Calu3 (cell line): ENCODE data around the gene TCF23. TPM values are rescaled to one million over a fixed set of nuclear protein-coding genes. Genes with fewer than 3 reads are reported as not detected.

Source experiments
- BruUV-seq: library from RNA; stranded (reverse); fragments of 400-500 nt; replicated peaks from 2 replicates; lab custom pipeline; 2021; lab: Mats Ljungman, UMichigan
- CTCF ChIA-PET: fragments of 300-600 bp; sonication (Branson Sonifier 250); formaldehyde crosslinking; loops from one replicate; lab custom pipeline; 2022; ENCODE audit warnings: antibody characterized with exemption; lab: Charles Lee
- DNase-seq: peaks from one replicate; pipeline ENCODE4 v3.0.0; 2022
- H3K27ac Mint-ChIP-seq: one replicate; pipeline ENCODE4 v1.8.0; 2022; ENCODE audit warnings: mixed read lengths; ENCODE audit not compliant: unreplicated experiment
- H3K27me3 Mint-ChIP-seq: one replicate; pipeline ENCODE4 v1.8.0; 2022; ENCODE audit warnings: mixed read lengths; ENCODE audit not compliant: unreplicated experiment
- H3K36me3 Mint-ChIP-seq: one replicate; pipeline ENCODE4 v1.8.0; 2022; ENCODE audit warnings: mild to moderate bottlenecking, moderate library complexity, mixed read lengths; ENCODE audit not compliant: insufficient read depth, unreplicated experiment
- H3K4me1 Mint-ChIP-seq: one replicate; pipeline ENCODE4 v1.8.0; 2022; ENCODE audit warnings: mild to moderate bottlenecking, low read depth, mixed read lengths; ENCODE audit not compliant: unreplicated experiment
- H3K4me3 Mint-ChIP-seq: one replicate; pipeline ENCODE4 v1.8.0; 2022; ENCODE audit warnings: mild to moderate bottlenecking, low read depth, moderate library complexity, mixed read lengths; ENCODE audit not compliant: unreplicated experiment
- H3K9me3 Mint-ChIP-seq: one replicate; pipeline ENCODE4 v1.8.0; 2022; ENCODE audit warnings: low read depth, mixed read lengths; ENCODE audit not compliant: unreplicated experiment
- intact Hi-C: fragments of 100-400 bp; cut with micrococcal nuclease; formaldehyde crosslinking; loops from one replicate; pipeline ENCODE4 v1.10.0; 2022; ENCODE audit not compliant: unreplicated experiment
- total RNA-seq: library from RNA; stranded (reverse); gene quantifications from 2 replicates; pipeline ENCODE4 v1.2.3, GENCODE V29; 2022
- TF ChIP-seq, protein P1 (sequence below): fragments of 200-600 bp; IDR thresholded peaks from one replicate; pipeline ENCODE4 v1.8.0; 2022; ENCODE audit warnings: antibody characterized with exemption; ENCODE audit not compliant: unreplicated experiment

Gene TCF23
- total RNA-seq, 1 experiment from 2014 or later: not detected

DNA sequence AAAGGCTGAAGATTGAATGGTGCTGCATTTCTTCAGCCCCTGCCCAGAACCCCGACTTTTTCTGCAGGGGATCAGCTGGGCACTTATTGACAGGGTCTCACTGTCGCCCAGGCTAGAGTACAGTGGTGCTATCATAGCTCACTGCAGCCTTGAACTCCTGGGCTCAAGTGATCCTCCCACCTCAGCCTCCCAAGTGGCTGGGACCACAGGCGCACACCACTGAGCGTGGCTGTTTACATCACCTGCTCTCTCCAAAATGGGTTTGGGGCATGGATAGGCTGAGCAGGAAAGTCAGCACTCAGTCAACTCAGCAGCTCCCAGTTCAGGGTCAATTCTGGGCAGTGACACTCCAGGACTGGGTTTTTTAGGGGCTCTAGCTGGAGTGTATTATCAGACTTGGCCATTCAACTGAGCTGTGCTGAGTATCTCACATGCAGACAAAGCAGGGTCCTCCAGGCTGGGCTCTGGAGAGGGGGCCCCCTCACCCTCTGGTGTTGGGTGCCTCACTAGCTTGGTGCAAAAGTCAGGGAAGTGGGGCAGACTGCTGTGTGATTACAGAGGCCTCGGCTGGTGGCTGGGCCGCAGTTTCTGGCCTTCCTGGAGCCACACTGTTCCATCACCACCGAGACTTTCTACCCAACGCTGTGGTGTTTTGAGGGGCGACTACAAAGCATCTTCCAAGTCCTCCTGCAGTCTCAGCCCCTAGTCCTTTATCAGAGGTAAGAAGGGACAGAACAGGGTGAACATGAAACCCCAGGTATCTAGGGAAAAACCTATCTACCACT is 20.7 kb upstream of the TCF23 start:
- H3K27ac Mint-ChIP-seq: no peak overlapping the region
- peaks cover 5% of the 10 kb centered on the region for H3K27me3 Mint-ChIP-seq
- intact Hi-C loops: no loop called here
- no peak overlapping the region for H3K4me3 Mint-ChIP-seq
- DNase-seq: no peak
- CTCF ChIA-PET: no interaction called here
- H3K9me3 Mint-ChIP-seq: no peaks in the 10 kb centered on the region
- BruUV-seq: no TSS peak
- H3K4me1 Mint-ChIP-seq: peaks cover 12% of the 10 kb centered on the region
- TF ChIP-seq, protein P1, sequence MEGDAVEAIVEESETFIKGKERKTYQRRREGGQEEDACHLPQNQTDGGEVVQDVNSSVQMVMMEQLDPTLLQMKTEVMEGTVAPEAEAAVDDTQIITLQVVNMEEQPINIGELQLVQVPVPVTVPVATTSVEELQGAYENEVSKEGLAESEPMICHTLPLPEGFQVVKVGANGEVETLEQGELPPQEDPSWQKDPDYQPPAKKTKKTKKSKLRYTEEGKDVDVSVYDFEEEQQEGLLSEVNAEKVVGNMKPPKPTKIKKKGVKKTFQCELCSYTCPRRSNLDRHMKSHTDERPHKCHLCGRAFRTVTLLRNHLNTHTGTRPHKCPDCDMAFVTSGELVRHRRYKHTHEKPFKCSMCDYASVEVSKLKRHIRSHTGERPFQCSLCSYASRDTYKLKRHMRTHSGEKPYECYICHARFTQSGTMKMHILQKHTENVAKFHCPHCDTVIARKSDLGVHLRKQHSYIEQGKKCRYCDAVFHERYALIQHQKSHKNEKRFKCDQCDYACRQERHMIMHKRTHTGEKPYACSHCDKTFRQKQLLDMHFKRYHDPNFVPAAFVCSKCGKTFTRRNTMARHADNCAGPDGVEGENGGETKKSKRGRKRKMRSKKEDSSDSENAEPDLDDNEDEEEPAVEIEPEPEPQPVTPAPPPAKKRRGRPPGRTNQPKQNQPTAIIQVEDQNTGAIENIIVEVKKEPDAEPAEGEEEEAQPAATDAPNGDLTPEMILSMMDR: no peak
- peaks cover 18% of the 10 kb centered on the region for H3K36me3 Mint-ChIP-seq

DNA sequence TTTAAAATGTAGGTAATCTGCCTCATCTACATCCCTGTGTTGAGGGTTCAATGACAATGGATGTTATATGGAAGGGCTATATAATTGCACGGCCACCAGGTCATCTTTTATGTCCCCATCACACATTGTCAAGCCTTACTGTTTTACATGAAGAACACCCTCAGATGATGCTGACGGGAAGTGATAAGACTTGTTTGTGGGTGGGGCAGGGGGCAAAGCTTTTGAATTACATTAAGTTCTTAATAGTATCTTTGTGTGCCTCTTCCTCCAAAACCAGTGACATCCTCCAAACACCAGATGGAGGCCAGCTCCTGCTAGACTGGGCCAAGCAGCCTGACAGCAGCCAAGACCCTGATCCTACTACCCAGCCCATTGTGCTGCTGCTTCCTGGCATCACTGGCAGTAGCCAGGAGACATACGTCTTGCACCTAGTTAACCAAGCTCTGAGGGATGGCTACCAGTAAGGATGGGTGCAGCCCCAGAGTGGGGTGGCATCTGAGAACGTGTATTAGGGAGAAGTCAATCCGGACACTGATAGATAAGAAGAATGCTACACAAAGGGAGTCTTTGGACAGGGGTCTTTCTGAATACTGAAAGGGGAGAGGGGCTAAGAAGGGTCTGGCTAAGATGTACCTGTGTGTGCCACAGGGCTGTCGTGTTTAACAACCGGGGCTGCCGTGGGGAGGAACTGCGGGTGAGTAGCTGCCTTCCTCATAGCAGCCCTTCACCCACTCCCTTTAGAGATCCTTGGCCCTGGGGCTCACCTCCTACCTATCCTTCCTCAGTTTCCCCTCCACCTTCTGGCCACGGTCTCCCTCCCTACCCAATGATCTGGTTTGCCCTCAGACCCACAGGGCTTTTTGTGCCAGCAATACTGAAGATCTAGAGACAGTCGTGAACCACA is 19.9 kb upstream of the TCF23 start:
- H3K4me3 Mint-ChIP-seq: no peak overlapping the region
- no TSS peak for BruUV-seq

DNA sequence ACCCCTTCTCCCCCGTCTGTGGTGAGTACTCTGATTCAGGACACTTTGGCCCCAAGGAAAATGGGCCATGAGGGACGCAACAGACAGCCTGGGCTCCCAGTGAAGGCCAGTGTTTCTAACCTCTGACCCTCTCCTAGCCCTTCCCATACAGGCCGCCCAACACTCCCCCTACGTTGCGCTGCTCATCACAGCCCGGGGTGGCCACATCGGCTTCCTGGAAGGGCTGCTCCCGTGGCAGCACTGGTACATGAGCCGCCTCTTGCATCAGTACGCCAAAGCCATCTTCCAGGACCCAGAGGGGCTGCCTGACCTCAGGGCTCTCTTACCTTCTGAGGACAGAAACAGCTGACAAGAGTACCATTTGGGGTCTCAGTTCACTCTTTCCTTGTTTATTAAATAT is 18.4 kb upstream of the TCF23 start:
- Mint-ChIP-seq H3K4me1 (peaks cover 17% of the 10 kb centered on the region), H3K4me3 (no peak overlapping the region), H3K9me3 (no peaks in the 10 kb centered on the region), H3K36me3 (peaks cover 28% of the 10 kb centered on the region), H3K27me3 (no peaks in the 10 kb centered on the region), H3K27ac (no peak overlapping the region)
- TF ChIP-seq, protein P1: no peak
- no peak for DNase-seq
- BruUV-seq: no TSS peak
- intact Hi-C loops: no loop called here
- CTCF ChIA-PET: no interaction called here

More for the DNA sequence above, 19.9 kb upstream of the TCF23 start:
- intact Hi-C loops: no loop called here
- Mint-ChIP-seq H3K27ac (no peak overlapping the region), H3K27me3 (no peaks in the 10 kb centered on the region), H3K9me3 (no peaks in the 10 kb centered on the region), H3K36me3 (peaks cover 17% of the 10 kb centered on the region), H3K4me1 (peaks cover 17% of the 10 kb centered on the region)
- no peak for DNase-seq
- CTCF ChIA-PET: interaction anchor here (0.6 kb wide), 1 partner anchor 614 kb away, joined by 4 read pairs; no protein-coding TSS in a partner anchor
- TF ChIP-seq, protein P1: no peak

DNA sequence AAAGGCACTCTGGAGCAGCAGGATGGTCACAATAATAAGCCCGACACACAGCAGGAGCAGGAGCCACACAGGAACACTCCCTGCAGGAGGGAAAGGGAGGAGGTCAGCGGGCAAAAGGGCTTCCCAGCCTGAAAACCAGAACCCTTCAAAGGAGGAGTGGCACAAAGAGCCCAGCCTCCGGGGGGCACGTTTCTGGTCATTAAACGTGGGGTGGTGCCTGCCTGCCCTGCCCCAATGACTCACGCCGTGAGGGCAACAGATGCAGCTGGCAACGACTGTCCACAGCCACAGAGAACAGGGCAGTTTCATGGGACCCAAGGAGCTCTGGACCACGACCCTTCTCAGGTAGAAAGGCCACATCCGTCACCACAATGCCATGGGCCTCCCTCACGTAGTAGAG is 17.4 kb upstream of the TCF23 start:
- TF ChIP-seq, protein P1: no peak
- H3K4me1 Mint-ChIP-seq: peaks cover 13% of the 10 kb centered on the region
- no peak overlapping the region for H3K27ac Mint-ChIP-seq
- H3K4me3 Mint-ChIP-seq: no peak overlapping the region
- no peaks in the 10 kb centered on the region for H3K27me3 Mint-ChIP-seq
- intact Hi-C loops: no loop called here
- H3K9me3 Mint-ChIP-seq: no peaks in the 10 kb centered on the region
- BruUV-seq: no TSS peak
- DNase-seq: no peak
- CTCF ChIA-PET: interaction anchor here (0.5 kb wide), 1 partner anchor 191 kb away, joined by 3 read pairs; no protein-coding TSS in a partner anchor
- peaks cover 32% of the 10 kb centered on the region for H3K36me3 Mint-ChIP-seq
